Esophagus squamous epithelium (tissue), 4 donors: ENCODE data around the gene DHX57.

ENCODE experiments used
- CTCF ChIP-seq, 6 experiments: fragments of 450-650 bp in 4 of 6; fragments of 200-600 bp in 2 of 6; sonication (generic) in 2 of 6; IDR thresholded peaks; one replicate each; pipeline ENCODE4 v1.5.1; 2016 to 2019; ENCODE audit warnings: antibody characterized with exemption in 6 of 6, mild to moderate bottlenecking in 4 of 6, moderate library complexity in 4 of 6
- POLR2A ChIP-seq, 4 donors: fragments of 450-650 bp; IDR thresholded peaks; one replicate each; pipeline ENCODE4 v1.6.1; 2017; ENCODE audit warnings: antibody characterized with exemption in 4 of 4, mild to moderate bottlenecking in 4 of 4, moderate library complexity in 3 of 4

- TF ChIP-seq POLR2A (IDR thresholded peaks at IDR 0.05): peak in 3 of 4 donors; percentile 63 to 91 (median 85)
- peak in 1 of 6 experiments; percentile 8 for TF ChIP-seq CTCF (IDR thresholded peaks at IDR 0.05)
Observed at GRCh38 chr2:38750011-38750890, 125.5 kb downstream of the DHX57 start.
